Heart right ventricle (tissue), 16 donors: ENCODE data around the gene PDE4A. TPM values are rescaled to one million over a fixed set of nuclear protein-coding genes. Genes with fewer than 3 reads are reported as not detected.

Experiments
- ATAC-seq, 8 donors: fragments of 200-7000 bp; cut with Tn5 transposase; one replicate each; pipeline ENCODE4 v1.9.1; 2020; ENCODE audit warnings: mild to moderate bottlenecking in 8 of 8, moderate library complexity in 8 of 8, moderate number of reproducible peaks in 1 of 8
- DNase-seq, 2 donors: peaks; one replicate each; pipeline ENCODE4 v3.0.0-alpha.2; 2020
- H3K27ac ChIP-seq, 10 donors: fragments of 200-600 bp; sonication (generic) in 2 of 10; one replicate each; pipeline versions ENCODE4 v1.5.0 to v1.8.0; 2020 to 2022; ENCODE audit warnings: mild to moderate bottlenecking in 3 of 10
- H3K27me3 ChIP-seq, 7 donors: fragments of 200-600 bp; one replicate each; pipeline ENCODE4 v1.8.0; 2021 to 2022; ENCODE audit warnings: mild to moderate bottlenecking in 2 of 7
- H3K36me3 ChIP-seq, 9 donors: fragments of 200-600 bp; sonication (generic) in 1 of 9; one replicate each; pipeline versions ENCODE4 v1.5.0 to v1.8.0; 2020 to 2022; ENCODE audit warnings: mild to moderate bottlenecking in 2 of 9
- H3K4me1 ChIP-seq, 9 donors: fragments of 200-600 bp; sonication (generic) in 1 of 9; one replicate each; pipeline versions ENCODE4 v1.5.0 to v1.8.0; 2020 to 2022; ENCODE audit warnings: mild to moderate bottlenecking in 4 of 9
- H3K4me3 ChIP-seq, 10 donors: fragments of 200-600 bp; sonication (generic) in 2 of 10; one replicate each; pipeline versions ENCODE4 v1.5.0 to v1.8.0; 2020 to 2022; ENCODE audit warnings: mild to moderate bottlenecking in 7 of 10, moderate library complexity in 2 of 10
- H3K9me3 ChIP-seq, 11 donors: fragments of 200-600 bp in 10 of 11; sonication (generic) in 2 of 11; one replicate each; pipeline versions ENCODE4 v1.5.0 to v1.8.0; 2013 to 2022; ENCODE audit warnings: mild to moderate bottlenecking in 2 of 11, control low read depth in 1 of 11, moderate library complexity in 1 of 11
- CTCF ChIP-seq, 9 donors: fragments of 200-600 bp; sonication (generic) in 2 of 9; IDR thresholded peaks; one replicate each; pipeline versions ENCODE4 v1.5.0 to v1.8.0; 2021 to 2022; ENCODE audit warnings: antibody characterized with exemption in 9 of 9, mild to moderate bottlenecking in 5 of 9, moderate library complexity in 1 of 9
- WGBS, 2 donors: extraction: QIAGEN DNeasy Blood & Tissue Kit; methylation state at CpG; one replicate each; pipeline ENCODE4 v1.1.7; 2013; ENCODE audit warnings: inconsistent platforms in 1 of 2; 5-methylcytosine and 5-hydroxymethylcytosine counted together
- intact Hi-C, 10 donors: fragments of 100-400 bp; cut with DNase I; formaldehyde crosslinking; loops; one replicate each; pipeline versions ENCODE4 v1.11.1 to v1.14.2; 2022
- polyA plus RNA-seq, 2 donors: library from polyadenylated mRNA; stranded (reverse); fragments of 200-250 nt; gene quantifications; one replicate each; pipeline ENCODE4 v1.2.3, GENCODE V29; 2013
- total RNA-seq, 10 donors: library from RNA; stranded (reverse); fragmentation: NEBNext Ultra II Directional in 3 of 10; extraction: Animal tissue kit (Norgen Biotek cat#: 25700) in 3 of 10; gene quantifications; one replicate each; pipeline versions ENCODE4 v1.2.1 to v1.2.4, GENCODE V29; 2021 to 2023
- donor health status: Arrhythmogenic right ventricular cardiomyopathy.
- donor health status: ischemic (EF 13 %, LVEDD 7.1; RV severe dilation, severe dysfunction).
- donor health status: healthy with polysubstance abuse.
- donor health status: DM: no; HTN: yes; CAD: no.
- donor health status: DM: no; HTN: no; CAD: no.
- donor health status: ischemic (EF 25% LVEDD 6.9; RV normal size, moderate dysfunction).
- donor health status: ischemic (EF 25% LVEDD 5.7; RV mildly dilated, moderate dysfunction).
- donor health status: healthy.
- donor health status: DM: yes; HTN: yes; CAD: no.
- donor health status: Ischemic cardiomyopathy.
- donor health status: ischemic (EF 35%, LVEDD 5.7; RV mildly dilated, moderate dysfunction).
- donor health status: nonischemic (EF 11% LVEDD 7.7; RV severe dilation, severe dysfunction).
- donor health status: DM: yes; HTN: yes; CAD: no.
- donor health status: PGD.
- donor health status: ischemic (EF 29% LVEDD 5.4; RV normal size, mild dysfunction).
- donor health status: nonischemic (EF 23%, LVEDD 6.1; RV moderate dilation, normal function).

PDE4A gene
- total and polyA plus RNA-seq, 12 donors: 3.5 to 50.7 (median 17.0) TPM

GRCh38 chr19:10392120-10392519 lies 28.2 kb upstream of the PDE4A start:
- DNase-seq (no peak), ATAC-seq (no peak)
- 84 to 89% methylated on average over 6 of the region's 6 CpGs for WGBS, 2 donors
- no peak for TF ChIP-seq CTCF (IDR thresholded peaks at IDR 0.05)
- Histone ChIP-seq H3K36me3 (peaks cover 9 to 62% (median 41%) of the 10 kb centered on the region in 9 donors), H3K4me1 (peaks cover 0 to 28% (median 5%) of the 10 kb centered on the region in 9 donors), H3K9me3 (no peaks in the 10 kb centered on the region), H3K27ac (no peak overlapping the region), H3K4me3 (no peak overlapping the region), H3K27me3 (no peaks in the 10 kb centered on the region)
- intact Hi-C loops: loop anchor here in 3 of 10 donors (5.0 to 10.0 kb wide), 2 partner anchors 457 to 460 kb away; partner anchors contain the start of gene OLFM2 (in 1 of the 3)

- Histone ChIP-seq H3K27ac (no peak overlapping the region), H3K4me3 (no peak overlapping the region), H3K27me3 (no peaks in the 10 kb centered on the region), H3K4me1 (peaks cover 4 to 37% (median 9%) of the 10 kb centered on the region in 9 donors), H3K9me3 (no peaks in the 10 kb centered on the region), H3K36me3 (peaks cover 9 to 67% (median 41%) of the 10 kb centered on the region in 9 donors)
- WGBS, 2 donors: 92% methylated on average over 24 of the region's 24 CpGs
- ATAC-seq (no peak), DNase-seq (no peak)
- TF ChIP-seq CTCF (IDR thresholded peaks at IDR 0.05): no peak
- intact Hi-C loops: loop anchor here in 3 of 10 donors (5.0 to 10.0 kb wide), 2 partner anchors 458 to 461 kb away; partner anchors contain the start of gene OLFM2 (in 1 of the 3)
Observed at GRCh38 chr19:10393137-10393536, 27.2 kb upstream of the PDE4A start.

- intact Hi-C loops: loop anchor here in 1 of 10 donors (10.0 kb wide), 1 partner anchor 460 kb away; the partner anchor contains the start of gene OLFM2
- H3K4me3 ChIP-seq: no peak overlapping the region
- no peak overlapping the region for H3K27ac ChIP-seq
- DNase-seq (no peak), ATAC-seq (no peak)
- no peaks in the 10 kb centered on the region for H3K27me3 ChIP-seq
- no peaks in the 10 kb centered on the region for H3K9me3 ChIP-seq
- no peak for TF ChIP-seq CTCF (IDR thresholded peaks at IDR 0.05)
- peaks cover 13 to 41% (median 23%) of the 10 kb centered on the region in 9 donors for H3K4me1 ChIP-seq
- H3K36me3 ChIP-seq: peaks cover 9 to 80% (median 41%) of the 10 kb centered on the region in 9 donors
- WGBS, 2 donors: 92 to 93% methylated on average over 12 of the region's 12 CpGs
Observed at GRCh38 chr19:10395003-10395402, 25.3 kb upstream of the PDE4A start.

- WGBS, 2 donors: 94 to 95% methylated on average over 26 of the region's 26 CpGs
- Histone ChIP-seq H3K4me3 (no peak overlapping the region), H3K4me1 (peaks cover 17 to 45% (median 27%) of the 10 kb centered on the region in 9 donors), H3K27ac (no peak overlapping the region), H3K9me3 (no peaks in the 10 kb centered on the region), H3K27me3 (no peaks in the 10 kb centered on the region), H3K36me3 (peaks cover 9 to 81% (median 41%) of the 10 kb centered on the region in 9 donors)
- DNase-seq (no peak), ATAC-seq (no peak)
- TF ChIP-seq CTCF (IDR thresholded peaks at IDR 0.05): no peak
- intact Hi-C loops: loop anchor here in 1 of 10 donors (10.0 kb wide), 1 partner anchor 461 kb away; the partner anchor contains the start of gene OLFM2
Observed at GRCh38 chr19:10395436-10395835, 24.9 kb upstream of the PDE4A start.
